ENCODE measurements around the gene DSG1.

DNA sequence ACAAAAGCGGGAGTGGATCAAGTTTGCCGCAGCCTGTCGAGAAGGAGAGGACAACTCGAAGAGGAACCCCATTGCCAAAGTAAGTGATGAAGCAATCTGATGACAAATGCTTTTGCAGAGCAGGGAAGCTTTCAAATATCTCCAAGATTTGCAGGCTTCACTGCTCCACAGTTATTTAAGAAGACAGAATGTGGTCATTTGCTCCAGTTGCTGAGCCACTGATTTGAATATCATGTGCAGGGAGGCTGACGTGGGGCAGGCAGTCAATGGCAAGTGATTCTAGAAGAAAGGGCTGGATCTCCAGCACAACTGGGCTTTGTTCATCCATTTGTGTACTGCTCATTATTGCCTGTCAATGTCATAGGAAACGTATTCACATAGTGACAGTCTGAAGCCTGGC lies 68.8 kb downstream of the DSG1 start:
- TF ChIP-seq EZH2 (optimal IDR thresholded peaks at IDR 0.05; ENCODE audit: low read depth, low read length): no peak
- TF ChIP-seq CTCF (IDR thresholded peaks at IDR 0.05; ENCODE audit: low read length): no peak
